Measurements from ENCODE around the gene WFDC5. TPM values are rescaled to one million over a fixed set of nuclear protein-coding genes. Genes with fewer than 3 reads are reported as not detected.

WFDC5 gene
- total RNA-seq, 3 donors from 2014 or later: not detected

DNA sequence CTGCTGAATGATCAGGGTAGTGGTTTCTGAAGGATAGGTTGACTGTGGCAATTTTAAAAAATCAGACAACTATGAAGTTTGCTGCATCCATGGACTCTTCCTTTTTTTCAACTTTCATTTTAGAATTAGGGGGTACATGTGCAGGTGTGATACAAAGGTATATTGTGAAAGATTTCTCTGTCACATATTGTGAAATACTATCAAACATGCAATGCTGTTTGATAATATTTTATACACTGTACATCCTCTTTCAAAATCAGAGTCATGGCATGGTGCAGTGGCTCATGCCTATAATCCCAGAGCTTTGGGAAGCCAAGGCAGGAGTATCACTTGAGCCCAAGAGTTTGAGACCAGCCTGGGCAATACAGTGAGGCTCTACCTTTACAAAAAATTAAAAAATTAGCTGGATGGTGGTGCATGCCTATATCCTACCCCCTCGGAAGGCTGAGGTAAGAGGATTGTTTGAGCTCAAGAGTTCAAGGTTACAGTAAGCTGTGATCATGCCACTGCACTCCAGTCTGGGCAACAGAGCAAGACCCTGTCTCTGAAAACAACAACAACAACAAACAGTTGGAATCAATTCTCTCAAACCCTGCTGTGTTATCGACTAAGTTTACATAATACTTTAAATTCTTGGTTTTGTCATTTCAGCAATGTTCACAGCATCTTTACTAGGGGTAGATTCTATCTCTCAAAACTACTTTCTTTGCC, 4.7 kb upstream of the WFDC5 start:
- DNase-seq: no peak
- H3K36me3 ChIP-seq (ENCODE audit: low read depth): no peaks in the 10 kb centered on the region
- no peak overlapping the region for H3K4me3 ChIP-seq
- no peaks in the 10 kb centered on the region for H3K9me3 ChIP-seq
- ATAC-seq: no peak
- H3K4me1 ChIP-seq (ENCODE audit: low read depth): no peaks in the 10 kb centered on the region
- TF ChIP-seq, protein P1, sequence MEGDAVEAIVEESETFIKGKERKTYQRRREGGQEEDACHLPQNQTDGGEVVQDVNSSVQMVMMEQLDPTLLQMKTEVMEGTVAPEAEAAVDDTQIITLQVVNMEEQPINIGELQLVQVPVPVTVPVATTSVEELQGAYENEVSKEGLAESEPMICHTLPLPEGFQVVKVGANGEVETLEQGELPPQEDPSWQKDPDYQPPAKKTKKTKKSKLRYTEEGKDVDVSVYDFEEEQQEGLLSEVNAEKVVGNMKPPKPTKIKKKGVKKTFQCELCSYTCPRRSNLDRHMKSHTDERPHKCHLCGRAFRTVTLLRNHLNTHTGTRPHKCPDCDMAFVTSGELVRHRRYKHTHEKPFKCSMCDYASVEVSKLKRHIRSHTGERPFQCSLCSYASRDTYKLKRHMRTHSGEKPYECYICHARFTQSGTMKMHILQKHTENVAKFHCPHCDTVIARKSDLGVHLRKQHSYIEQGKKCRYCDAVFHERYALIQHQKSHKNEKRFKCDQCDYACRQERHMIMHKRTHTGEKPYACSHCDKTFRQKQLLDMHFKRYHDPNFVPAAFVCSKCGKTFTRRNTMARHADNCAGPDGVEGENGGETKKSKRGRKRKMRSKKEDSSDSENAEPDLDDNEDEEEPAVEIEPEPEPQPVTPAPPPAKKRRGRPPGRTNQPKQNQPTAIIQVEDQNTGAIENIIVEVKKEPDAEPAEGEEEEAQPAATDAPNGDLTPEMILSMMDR (IDR thresholded peaks at IDR 0.05): no peak
- intact Hi-C loops (cut with DNase I, micrococcal nuclease): no loop called here

DNA sequence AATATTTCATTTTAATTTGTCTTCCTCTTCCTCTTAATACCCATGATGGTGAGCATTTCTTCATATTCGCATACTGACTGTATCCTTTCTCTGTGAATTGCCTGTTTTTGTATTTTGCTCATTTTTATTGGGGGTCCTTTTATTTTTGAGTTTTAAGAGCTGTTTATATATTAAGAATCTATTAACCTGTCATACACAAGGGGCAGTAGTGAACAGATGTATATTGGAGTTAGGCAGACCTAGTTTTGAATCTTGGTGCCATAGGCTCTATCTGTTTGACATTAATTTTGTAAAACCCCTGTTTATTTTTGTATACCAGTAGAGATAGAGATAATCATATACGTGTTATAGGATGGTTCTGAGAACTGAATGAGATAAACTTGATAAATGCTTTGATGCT, 3.1 kb upstream of the WFDC5 start:
- ATAC-seq: no peak
- no peak for DNase-seq

DNA sequence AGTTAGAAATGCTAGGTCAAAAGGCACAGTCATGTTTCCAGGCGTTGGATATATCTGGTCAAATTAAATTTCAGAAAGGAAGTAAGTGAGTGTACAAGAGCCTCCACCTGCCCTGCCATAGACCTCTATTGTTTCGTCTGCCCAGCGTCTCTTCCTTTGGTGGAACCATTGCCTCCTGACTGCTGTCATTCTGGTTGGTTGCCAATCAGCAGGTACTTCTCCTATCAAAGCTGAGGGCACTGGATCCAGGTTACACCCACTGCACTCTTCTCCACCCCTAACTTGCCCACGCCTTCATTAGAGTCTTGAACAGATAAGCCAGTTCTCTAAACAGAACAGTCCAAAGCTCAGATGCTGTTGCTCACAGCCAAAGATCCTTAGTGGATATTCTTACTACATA, 2.6 kb upstream of the WFDC5 start:
- no peaks in the 10 kb centered on the region for H3K4me1 ChIP-seq (ENCODE audit: low read depth)
- H3K36me3 ChIP-seq (ENCODE audit: low read depth): no peaks in the 10 kb centered on the region
- intact Hi-C loops (cut with DNase I, micrococcal nuclease): no loop called here
- TF ChIP-seq, protein P1 (IDR thresholded peaks at IDR 0.05): no peak
- DNase-seq: peak in 1 of 3 donors; percentile 72
- peak; percentile 97 for ATAC-seq
- no peaks in the 10 kb centered on the region for H3K9me3 ChIP-seq
- H3K4me3 ChIP-seq: no peak overlapping the region

More for the DNA sequence above, 3.1 kb upstream of the WFDC5 start:
- intact Hi-C loops (cut with DNase I, micrococcal nuclease): no loop called here
- H3K4me3 ChIP-seq: no peak overlapping the region
- no peaks in the 10 kb centered on the region for H3K9me3 ChIP-seq
- no peaks in the 10 kb centered on the region for H3K36me3 ChIP-seq (ENCODE audit: low read depth)
- H3K4me1 ChIP-seq (ENCODE audit: low read depth): no peaks in the 10 kb centered on the region
- TF ChIP-seq, protein P1 (IDR thresholded peaks at IDR 0.05): no peak

DNA sequence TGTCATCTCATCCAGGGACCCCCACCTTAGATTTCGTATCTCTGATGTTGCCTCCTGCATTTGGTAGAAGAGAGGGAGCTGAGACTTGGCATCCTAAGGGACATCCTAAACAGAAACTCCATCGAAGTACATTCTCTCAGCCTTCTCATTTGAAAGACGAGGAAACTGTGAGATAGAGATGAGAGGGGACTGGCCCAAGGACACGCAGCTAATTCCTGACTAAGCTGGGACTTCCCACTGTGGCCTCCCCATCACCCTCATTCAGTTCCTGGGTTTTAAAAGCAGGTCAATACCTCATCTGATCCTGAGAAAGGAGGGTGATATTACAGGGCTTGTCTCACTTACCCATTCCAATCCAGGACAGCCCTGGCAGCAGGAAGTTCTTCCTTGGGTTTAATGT, 855 bp upstream of the WFDC5 start:
- Histone ChIP-seq H3K4me1 (ENCODE audit: low read depth) (no peaks in the 10 kb centered on the region), H3K36me3 (ENCODE audit: low read depth) (no peaks in the 10 kb centered on the region), H3K4me3 (no peak overlapping the region), H3K9me3 (no peaks in the 10 kb centered on the region)
- ATAC-seq (no peak), DNase-seq (no peak)
- intact Hi-C loops (cut with DNase I, micrococcal nuclease): no loop called here
- TF ChIP-seq, protein P1 (IDR thresholded peaks at IDR 0.05): no peak

DNA sequence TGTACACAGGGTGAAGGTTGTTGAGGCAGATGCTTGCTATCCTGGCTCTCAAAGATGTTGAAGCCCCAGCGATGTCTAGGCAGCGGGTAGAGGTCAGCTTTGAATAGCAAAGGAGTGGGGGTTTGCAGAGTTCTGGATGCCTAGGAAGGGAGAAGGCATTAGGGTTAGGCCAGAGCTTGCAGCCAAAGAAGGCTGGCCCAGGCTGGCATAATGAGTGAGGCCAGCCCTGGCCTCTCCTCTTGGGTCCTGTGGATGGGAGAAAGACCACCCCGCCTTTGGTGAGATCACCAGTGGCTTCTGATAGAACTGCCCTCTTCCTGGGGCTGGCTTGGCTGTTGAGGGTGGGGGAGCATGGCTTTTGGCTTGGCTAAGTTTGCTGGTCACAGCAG, 406 bp upstream of the WFDC5 start:
- H3K4me3 ChIP-seq: no peak overlapping the region
- intact Hi-C loops (cut with DNase I, micrococcal nuclease): no loop called here
- no peak for DNase-seq
- no peaks in the 10 kb centered on the region for H3K36me3 ChIP-seq (ENCODE audit: low read depth)
- TF ChIP-seq, protein P1 (IDR thresholded peaks at IDR 0.05): no peak
- H3K4me1 ChIP-seq (ENCODE audit: low read depth): no peaks in the 10 kb centered on the region
- ATAC-seq: no peak
- H3K9me3 ChIP-seq: no peaks in the 10 kb centered on the region

DNA sequence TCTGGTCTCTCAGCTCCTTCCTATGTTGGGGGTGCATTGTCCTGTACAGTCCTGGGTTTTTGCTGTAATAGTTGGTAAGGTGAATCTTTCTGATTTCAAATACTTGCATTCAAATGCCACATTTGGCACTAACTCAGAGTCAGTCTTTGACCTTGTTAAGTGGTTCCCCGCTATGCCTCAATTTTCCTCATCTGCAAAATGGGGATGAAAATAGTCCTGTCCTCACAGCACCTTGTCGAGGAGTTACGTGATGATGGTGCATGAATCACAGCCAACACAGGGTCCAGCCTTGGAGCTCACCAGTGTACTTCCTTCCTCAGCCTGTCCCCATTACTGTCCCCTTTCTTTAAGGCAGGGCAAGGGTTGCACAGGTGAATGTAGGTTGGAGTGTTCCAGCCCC, 1.1 kb downstream of the WFDC5 start:
- TF ChIP-seq, protein P1 (IDR thresholded peaks at IDR 0.05): no peak
- H3K9me3 ChIP-seq: no peaks in the 10 kb centered on the region
- H3K4me3 ChIP-seq: no peak overlapping the region
- DNase-seq (no peak), ATAC-seq (no peak)
- no peaks in the 10 kb centered on the region for H3K36me3 ChIP-seq (ENCODE audit: low read depth)
- intact Hi-C loops (cut with DNase I, micrococcal nuclease): no loop called here
- H3K4me1 ChIP-seq (ENCODE audit: low read depth): no peaks in the 10 kb centered on the region

All from mucosa of descending colon (tissue), 3 donors.